Measurements from ENCODE around the gene CRY2. TPM values are rescaled to one million over a fixed set of nuclear protein-coding genes. Genes with fewer than 3 reads are reported as not detected.

The CRY2 gene
- total and polyA plus RNA-seq, 2 of the 13 experiments (the other 11 are each of a cell fraction or from before 2014, with no cell fraction given): 10.1 to 12.2 TPM

DNA sequence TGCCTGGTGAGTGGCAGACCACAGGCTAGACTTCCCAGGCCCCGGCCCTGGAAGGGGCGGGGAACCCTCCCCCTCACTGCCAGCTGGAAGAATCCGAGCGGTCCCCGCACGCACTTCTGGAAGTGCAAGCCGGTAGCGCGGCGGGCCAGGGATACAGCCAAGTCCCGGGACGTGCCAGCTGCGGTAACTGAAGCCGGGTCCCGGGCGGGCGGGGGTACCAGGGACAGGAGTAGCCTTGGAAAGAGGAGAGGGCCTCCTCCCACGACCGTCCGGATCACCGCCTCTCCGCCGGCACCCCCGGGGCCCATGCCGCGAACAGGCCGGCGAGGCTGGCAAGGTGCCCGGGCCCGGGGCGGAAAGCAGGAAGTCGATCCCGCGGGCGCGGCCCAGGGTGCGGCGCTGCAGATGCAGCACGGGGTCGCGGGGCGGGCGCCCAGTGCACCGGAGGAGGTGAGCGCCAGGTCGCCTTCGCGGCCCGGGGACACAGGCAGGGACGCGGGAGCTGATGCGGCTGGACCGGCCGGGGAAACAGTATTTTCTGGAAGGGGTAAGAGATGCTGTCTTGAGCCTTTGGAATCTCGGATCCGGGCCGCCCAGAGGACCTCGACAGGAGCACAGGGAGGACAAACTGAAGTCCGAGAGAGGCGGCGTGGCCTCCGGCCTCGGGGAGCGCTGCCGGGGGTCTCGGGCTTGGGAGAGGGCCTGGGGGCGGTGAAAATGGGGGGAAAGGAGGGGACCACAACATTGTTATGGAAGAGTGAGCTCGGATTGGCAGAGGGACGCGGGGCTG, 43.1 kb upstream of the CRY2 start (continued):
- TF ChIP-seq ZNF407 (CRISPR knock-in tag; IDR thresholded peaks at IDR 0.05; ENCODE audit: not compliant biosample characterization): peak; percentile 79
- TF ChIP-seq TSC22D2 (CRISPR knock-in tag; IDR thresholded peaks at IDR 0.05; ENCODE audit: borderline replicate concordance): no peak
- no peak for TF ChIP-seq TOPORS (CRISPR knock-in tag; IDR thresholded peaks at IDR 0.05)
- TF ChIP-seq ZNF292 (CRISPR knock-in tag; IDR thresholded peaks at IDR 0.05; ENCODE audit: borderline replicate concordance, low read depth): no peak
- TF ChIP-seq ZNF17 (CRISPR knock-in tag; IDR thresholded peaks at IDR 0.05): no peak
- TF ChIP-seq HNF1A (IDR thresholded peaks at IDR 0.05; ENCODE audit: low read depth): no peak
- no peak for TF ChIP-seq HNF1A (CRISPR knock-in tag; IDR thresholded peaks at IDR 0.05; ENCODE audit: borderline replicate concordance)
- TF ChIP-seq RNF2 (conservative IDR thresholded peaks at IDR 0.05; ENCODE audit: low read depth): peak; percentile 50; the same call in 1 of the 2 replicates
- TF ChIP-seq ARHGAP35 (CRISPR knock-in tag; IDR thresholded peaks at IDR 0.05; ENCODE audit: borderline replicate concordance): no peak
- TF ChIP-seq, protein P1, sequence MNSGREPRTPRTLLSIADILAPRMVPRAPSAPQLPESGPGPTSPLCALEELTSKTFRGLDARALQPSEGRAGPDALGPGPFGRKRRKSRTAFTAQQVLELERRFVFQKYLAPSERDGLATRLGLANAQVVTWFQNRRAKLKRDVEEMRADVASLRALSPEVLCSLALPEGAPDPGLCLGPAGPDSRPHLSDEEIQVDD (CRISPR knock-in tag; IDR thresholded peaks at IDR 0.05; ENCODE audit: borderline replicate concordance): peak; percentile 24; the same call in 1 of the 2 replicates
- 0 out of 2 replicates have a peak, but pooled peaks have one; percentile 21 for TF ChIP-seq SRY (CRISPR knock-in tag; IDR thresholded peaks at IDR 0.05)
- no peak for TF ChIP-seq FOXJ3 (CRISPR knock-in tag; IDR thresholded peaks at IDR 0.05; ENCODE audit: borderline replicate concordance)

All from HepG2 (cell line).